NCI-H1048 (cell line): ENCODE results near the gene TCAP.

Source experiments
- DNase-seq: peaks from one replicate; lab custom pipeline; 2025; lab: John Stamatoyannopoulos, UW

The TCAP gene

GRCh38 chr17:39664581-39665561 lies at the start of gene TCAP:
TCAP (plus strand) TSS chr17:39665349; CDS start chr17:39665360, 11 bp downstream.
- DNase-seq = no peak

DNA sequence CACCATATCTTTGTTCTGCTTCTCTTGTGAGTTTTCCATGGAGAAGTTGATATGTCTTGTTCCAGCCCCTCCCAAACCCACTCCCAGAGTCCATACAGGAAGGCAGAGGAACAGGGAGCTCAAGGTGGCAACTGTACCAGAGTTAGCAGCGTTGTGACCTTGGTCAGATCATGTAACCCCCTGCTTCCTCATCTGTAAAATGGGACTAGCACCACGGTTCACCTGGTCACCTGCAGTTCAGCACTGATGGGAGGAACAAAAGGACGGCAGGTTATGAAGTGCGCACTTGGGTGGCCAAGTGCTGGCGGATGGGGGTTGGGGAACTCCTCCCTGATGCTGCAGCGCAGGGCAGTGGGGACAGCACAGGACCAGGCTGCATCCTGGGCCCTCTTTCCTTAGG lies 49.7 kb upstream of the TCAP start:
- DNase-seq = no peak

DNA sequence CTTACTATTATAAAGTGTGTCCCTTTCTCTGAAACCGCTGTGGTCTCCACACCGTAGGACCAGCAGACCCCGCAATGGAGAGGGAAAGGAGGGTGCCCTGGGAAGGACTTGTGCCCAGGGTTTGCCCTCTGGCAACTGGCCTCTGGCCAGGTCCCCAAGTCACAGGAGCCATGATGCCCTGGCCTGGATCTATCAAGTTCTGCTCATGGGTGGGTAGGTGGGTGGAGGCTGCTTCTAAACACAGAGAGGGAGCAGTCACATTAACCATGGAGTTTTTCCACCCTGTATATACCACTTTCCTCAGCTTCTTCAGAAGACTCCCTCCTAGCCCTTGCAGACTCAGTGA lies 48.1 kb upstream of the TCAP start:
- no peak for DNase-seq

GRCh38 chr17:39617446-39618245 lies 47.5 kb upstream of the TCAP start:
- no peak for DNase-seq

DNA sequence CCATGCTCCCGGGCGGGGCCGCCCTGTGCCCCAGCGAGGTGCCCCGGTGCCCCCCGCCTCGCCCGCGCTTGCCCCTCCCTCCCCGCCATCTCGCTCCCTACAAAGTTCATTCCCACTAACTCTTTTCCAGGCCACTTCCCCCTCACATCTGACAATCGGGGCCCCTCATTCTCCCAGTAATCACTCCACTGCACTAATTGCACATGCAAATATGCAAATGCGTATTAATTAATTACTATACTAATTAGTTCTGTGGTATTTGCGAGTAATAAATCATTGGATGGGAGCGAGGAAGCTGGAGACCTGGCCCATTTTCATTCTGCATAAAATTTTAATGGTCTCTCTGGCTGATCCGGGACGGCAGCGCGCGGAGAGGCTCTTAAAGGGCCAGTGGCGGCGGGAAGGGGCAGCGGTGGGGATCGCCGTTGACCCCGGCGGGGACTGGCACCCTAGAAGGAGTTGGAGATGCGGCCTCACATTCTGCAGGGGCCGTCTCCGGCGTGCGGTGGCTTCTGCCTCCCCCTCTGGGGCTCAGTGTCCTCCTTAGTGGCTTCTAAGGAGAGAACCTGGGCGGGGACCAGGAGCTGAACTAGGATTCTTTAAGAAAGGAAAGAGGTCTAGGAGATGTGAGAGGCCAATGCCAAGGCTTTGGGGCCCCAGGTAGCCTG lies 46.8 kb upstream of the TCAP start:
- no peak for DNase-seq

DNA sequence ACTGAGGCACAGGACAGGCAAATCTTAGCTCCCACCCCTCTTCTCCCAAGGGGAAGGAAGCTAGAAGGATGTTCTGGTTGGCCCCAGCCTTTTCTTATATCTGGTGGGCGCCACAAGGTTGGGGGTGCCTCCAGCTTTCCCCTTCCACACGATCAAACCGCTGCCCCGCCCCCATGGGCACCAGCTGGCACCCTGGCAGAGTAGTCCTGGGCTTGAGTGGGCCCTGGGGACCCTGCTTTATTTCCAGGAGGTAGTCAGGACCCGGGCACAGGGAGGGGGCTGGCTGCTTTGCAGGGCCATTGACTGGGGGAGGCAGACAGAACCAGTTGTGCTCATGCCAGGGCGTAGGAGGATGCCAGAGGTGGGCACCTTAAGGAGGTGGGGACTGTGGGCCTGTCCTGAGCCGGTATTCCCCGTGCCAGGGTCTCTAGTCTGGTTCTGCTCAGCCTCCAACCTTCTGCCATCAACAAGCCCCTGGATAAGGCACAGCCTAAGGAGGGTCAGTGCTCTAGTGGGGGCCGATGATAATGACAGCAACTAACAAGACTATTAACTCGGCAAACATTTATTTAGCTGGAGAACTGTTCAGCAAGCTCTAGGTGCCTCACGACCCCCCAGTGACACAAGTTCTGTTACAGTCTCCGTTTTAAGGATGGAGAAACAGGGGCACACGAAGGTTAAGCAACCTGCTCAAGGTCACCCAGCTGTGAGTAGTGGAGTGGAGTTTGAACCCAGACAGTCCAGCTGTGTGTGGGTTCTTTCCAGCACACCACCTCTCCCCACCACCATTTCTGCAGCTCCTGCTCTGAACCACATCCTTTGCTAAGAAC lies 46.0 kb upstream of the TCAP start:
- DNase-seq = no peak

- no peak for DNase-seq
Measured at GRCh38 chr17:39619786-39620101, 45.4 kb upstream of the TCAP start.

DNA sequence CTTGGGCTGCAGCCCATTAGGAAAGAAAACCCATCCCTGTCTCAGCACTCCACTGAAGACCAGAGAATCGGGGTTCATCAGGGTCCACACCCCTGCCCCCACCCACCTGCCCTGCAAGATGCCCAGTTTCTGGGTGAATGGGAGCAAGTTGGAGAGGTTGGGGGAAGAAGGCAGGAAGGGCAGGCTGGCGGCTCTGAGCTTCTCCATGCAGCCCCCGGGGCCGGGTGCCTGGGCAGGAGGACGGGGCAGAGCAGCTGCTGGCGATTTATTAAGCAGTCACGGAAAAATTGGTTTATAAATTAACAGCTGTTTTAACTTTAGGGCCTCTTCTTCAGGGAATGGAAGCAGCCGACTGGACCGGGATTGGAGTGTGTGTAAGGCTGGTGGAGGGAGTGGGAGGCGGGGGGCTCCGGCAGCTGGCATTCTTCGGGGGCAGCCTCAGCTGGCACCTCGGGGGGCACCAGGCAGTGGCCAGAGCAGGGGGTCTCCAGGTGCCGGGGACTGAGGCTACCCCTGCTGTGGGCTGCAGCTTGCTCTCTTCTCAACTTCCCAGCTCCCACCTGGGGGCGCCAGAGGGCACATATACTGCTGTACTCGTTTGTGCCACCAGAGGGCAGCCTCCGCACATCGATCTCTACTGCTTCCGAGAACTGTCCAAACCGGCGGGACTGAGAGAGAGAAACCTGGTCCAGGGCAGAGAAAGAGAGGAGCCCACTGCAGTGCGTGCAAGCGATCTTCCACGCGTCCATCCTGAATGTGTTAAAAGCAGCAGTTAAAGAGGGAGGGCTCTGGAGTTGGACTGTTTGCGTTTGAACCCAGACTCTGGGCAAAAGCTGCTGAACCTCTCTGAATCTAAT lies 43.4 kb upstream of the TCAP start:
- peak; percentile 23 for DNase-seq

DNA sequence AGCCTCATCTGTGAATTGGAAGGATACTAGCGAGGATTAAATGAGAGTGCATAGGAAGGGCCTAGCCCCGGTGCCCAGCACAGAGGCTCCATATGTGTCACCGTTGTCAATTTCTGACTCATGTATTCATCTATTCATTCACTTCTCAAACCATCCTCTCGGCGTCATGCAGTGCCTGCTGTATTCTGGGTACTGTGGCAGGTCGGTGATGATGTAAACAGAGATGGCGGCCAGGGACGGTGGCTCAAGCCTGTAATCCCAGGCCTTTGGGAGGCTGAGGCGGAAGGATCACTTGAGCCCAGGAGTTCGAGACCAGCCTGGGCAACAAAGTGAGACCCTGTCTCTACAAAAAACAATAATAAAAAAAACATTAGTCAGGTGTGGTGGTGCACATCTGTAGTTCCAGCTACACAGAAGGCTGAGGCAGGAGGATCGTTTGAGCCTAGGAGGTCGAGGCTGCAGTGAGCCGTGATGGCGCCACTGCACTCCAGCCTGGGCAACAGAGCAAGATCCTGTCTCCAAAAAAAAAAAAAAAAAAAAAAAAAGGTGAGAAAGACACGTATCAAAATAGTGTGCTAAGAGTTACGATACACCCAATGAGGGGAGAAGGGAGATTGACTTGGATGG lies 42.7 kb upstream of the TCAP start:
- no peak for DNase-seq

DNA sequence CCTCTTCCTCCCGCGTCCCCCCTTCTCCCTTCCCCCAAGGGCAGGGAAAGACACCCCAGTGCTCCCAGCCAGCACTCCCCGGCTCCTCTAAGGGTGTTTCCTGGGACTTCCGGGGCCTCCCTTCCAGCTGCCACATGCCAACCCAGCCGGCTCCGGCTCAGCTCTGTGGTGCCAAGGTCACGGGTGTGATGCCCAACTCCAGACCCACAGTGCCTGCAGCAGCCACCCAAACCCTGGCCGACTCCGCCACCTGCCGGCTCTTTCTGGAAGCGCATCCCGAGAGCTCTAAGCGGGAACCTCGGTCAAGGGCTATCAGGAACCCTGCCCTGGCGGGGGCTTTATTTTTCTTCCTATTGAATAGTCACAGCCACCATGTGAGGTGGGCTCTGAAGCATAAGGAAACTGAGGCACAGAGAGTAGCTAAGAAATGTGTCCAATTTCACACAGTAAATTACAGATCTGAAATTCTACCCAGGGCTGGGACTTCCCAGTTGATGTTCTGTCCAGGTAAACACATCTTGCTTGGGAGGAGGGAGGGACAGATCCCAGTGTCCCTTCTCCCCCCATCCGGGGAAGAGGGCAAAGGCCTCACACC lies 41.7 kb upstream of the TCAP start:
- peak; percentile 22 for DNase-seq

DNA sequence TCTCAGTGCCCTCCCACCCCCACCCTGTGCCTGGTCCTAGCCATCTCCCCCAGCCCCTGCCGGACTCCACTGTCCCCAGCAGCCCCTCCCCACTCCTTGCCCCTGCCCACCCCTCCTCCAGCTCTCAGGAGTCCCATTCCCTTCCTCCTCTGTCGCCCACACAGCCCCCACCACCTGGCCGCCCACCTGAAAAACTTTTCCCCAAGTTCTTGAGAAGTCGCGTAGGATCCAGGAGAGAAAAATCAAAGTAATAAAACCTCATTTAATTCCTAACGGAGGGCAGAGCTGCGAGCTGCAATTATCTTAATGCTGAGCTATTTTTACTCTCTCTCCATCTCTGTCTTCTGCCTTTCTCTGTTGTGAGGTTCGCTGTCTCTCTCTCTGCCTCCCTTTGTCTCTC lies 40.8 kb upstream of the TCAP start:
- DNase-seq = no peak

- no peak for DNase-seq
Measured at GRCh38 chr17:39625198-39625785, 39.9 kb upstream of the TCAP start.

GRCh38 chr17:39626171-39627046 lies 38.7 kb upstream of the TCAP start, which contains the start of gene PPP1R1B:
PPP1R1B (plus strand) TSS chr17:39626952; CDS start chr17:39627393, 441 bp downstream.
- DNase-seq = no peak

DNA sequence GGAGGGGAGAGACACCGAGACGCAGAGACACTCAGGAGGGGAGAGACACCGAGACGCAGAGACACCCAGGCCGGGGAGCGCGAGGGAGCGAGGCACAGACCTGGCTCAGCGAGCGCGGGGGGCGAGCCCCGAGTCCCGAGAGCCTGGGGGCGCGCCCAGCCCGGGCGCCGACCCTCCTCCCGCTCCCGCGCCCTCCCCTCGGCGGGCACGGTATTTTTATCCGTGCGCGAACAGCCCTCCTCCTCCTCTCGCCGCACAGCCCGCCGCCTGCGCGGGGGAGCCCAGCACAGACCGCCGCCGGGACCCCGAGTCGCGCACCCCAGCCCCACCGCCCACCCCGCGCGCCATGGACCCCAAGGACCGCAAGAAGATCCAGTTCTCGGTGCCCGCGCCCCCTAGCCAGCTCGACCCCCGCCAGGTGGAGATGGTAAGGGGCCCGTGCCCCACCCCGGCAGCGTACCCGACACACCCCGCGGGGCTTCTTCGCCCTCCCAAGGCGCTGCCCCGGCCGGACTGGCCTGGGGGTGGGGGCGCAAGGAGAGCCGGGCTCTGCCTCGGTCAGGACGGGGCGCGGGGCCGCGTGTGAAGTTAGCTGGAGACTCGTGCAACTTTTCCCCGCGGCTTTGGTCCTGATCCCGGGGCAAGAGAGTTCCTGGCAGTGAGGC lies 38.0 kb upstream of the TCAP start:
- no peak for DNase-seq

DNA sequence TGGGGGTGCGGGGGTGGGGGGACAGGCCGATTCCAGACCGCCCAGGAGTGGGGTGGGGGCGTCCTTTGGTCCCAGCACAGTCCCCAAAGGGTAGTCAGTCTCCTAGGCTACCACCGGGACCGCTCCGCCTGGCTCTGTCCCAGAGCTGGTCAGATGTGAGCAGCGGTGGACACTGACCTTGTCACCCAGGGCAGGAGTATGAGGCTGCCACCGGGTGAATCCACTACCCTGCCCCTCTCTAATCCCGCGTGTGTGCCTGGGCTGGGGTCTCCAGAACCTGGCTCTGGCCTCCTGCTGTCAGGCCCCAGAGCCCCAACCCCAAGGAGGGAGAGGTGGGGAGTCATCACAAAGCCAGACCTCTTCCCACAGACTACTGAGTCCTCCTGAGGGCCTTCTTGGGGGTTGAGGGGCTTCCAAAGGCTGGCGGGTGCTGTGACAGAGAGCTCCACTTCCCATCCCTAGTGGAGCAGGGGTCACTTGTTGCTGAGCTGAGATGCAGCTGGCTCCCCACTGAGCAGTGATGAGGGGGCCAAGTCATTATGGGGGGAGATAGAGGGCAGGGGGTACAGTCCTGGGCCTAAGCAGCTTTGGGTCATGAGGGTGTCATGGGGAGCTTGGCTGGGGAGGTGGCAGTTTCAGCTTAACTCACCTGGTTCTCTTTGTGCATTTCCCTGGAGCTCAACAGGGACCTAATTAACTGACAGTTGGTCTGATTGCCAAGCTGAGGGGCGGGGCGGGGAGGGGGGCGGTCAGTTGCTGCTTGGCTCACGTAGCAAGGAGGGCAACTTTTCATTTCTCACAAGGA lies 37.2 kb upstream of the TCAP start:
- DNase-seq = no peak

DNA sequence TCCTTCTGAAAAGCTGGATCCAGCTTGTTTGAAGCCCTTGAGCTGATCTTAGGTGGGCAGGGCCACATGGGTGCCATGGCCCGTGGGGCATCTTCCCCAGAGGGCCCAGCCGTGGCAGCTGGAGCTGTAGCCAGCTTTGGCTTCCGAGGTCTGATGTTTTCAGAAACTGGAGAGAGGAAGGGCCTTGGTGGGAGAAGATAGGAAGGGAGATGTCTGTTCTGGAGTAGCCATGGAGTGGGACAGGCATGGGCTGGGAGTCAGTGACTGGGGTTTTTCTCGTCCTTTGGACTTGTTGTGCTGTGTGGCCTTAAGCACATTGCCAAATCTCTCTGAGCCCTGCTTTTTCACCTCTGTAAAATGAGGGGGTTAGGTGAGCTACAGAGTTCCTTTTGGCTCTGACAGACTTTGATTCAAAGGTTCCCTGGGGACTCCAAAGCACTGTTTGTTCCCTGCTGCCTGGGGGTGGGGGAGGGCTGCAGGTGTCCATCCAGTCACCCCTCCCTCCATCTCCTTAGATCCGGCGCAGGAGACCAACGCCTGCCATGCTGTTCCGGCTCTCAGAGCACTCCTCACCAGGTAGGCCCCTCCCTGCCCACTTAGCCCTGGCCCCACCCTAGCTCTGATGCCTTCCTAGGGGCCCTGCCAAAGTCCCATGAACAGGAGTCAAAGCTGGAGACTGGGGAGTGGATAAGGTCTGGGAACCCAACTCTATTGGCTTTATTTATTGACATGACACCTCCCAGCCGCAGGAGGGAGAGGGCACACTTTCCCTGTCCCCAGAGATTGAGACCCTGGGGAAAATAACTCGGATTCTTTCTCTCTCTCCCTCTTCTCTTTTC lies 36.3 kb upstream of the TCAP start:
- no peak for DNase-seq
